Left renal pelvis (tissue), 4 donors: ENCODE data around the gene PTPRF. TPM values are rescaled to one million over a fixed set of nuclear protein-coding genes. Genes with fewer than 3 reads are reported as not detected.

Source experiments
- DNase-seq, 4 donors: peaks; one replicate each; pipeline ENCODE4 v3.0.0-alpha.2; 2013; ENCODE audit warnings: low read depth in 4 of 4, low spot score in 3 of 4
- polyA plus RNA-seq, 4 donors: library from polyadenylated mRNA; unstranded; fragments of 120-200 nt; gene quantifications; one replicate each; pipeline ENCODE4 v1.2.1, GENCODE V29; 2013; ENCODE audit not compliant: insufficient read length in 4 of 4

PTPRF gene
- polyA plus RNA-seq, 4 donors = 100 to 253 (median 200) TPM

GRCh38 chr1:43512133-43512532 is 18.6 kb upstream of the PTPRF start:
- no peak for DNase-seq

GRCh38 chr1:43512681-43513080 is 18.0 kb upstream of the PTPRF start:
- no peak for DNase-seq

- DNase-seq = no peak
These were observed 17.1 kb upstream of the PTPRF start for GRCh38 chr1:43513471-43514173.

GRCh38 chr1:43518935-43519686 is 11.6 kb upstream of the PTPRF start:
- DNase-seq = no peak

GRCh38 chr1:43520100-43520778 is 10.4 kb upstream of the PTPRF start:
- no peak for DNase-seq

- no peak for DNase-seq
These were observed 9.6 kb upstream of the PTPRF start for GRCh38 chr1:43521078-43521477.

- DNase-seq = no peak
These were observed 8.9 kb upstream of the PTPRF start for GRCh38 chr1:43521756-43522155.

- no peak for DNase-seq
These were observed 8.3 kb upstream of the PTPRF start for GRCh38 chr1:43522431-43522775.

GRCh38 chr1:43522776-43523480 is 7.8 kb upstream of the PTPRF start:
- no peak for DNase-seq

- DNase-seq = no peak
These were observed 5.9 kb upstream of the PTPRF start for GRCh38 chr1:43524804-43525203.

- DNase-seq = no peak
These were observed 4.7 kb upstream of the PTPRF start for GRCh38 chr1:43526002-43526401.

GRCh38 chr1:43527111-43527878 is 3.4 kb upstream of the PTPRF start:
- DNase-seq = no peak

- DNase-seq = peak in 1 of 4 donors; percentile 72
These were observed 1.4 kb upstream of the PTPRF start for GRCh38 chr1:43529206-43529731.

- DNase-seq = no peak
These were observed 623 bp downstream of the PTPRF start for GRCh38 chr1:43531107-43531905.

- no peak for DNase-seq
These were observed 1.4 kb downstream of the PTPRF start for GRCh38 chr1:43531906-43532584.

- no peak for DNase-seq
These were observed 2.0 kb downstream of the PTPRF start for GRCh38 chr1:43532716-43533115.

- DNase-seq = no peak
These were observed 2.9 kb downstream of the PTPRF start for GRCh38 chr1:43533584-43533983.

GRCh38 chr1:43534256-43534655 is 3.6 kb downstream of the PTPRF start:
- no peak for DNase-seq
